Liver (tissue), 9 donors: ENCODE results near the gene PLSCR3. TPM values are rescaled to one million over a fixed set of nuclear protein-coding genes. Genes with fewer than 3 reads are reported as not detected.

Experiments used
- DNase-seq: peaks from one replicate; pipeline ENCODE4 v3.0.0-alpha.2; 2017; ENCODE audit warnings: low spot score
- H3K27ac ChIP-seq, 2 donors: one replicate each; pipeline ENCODE4 v1.7.0; 2013; ENCODE audit warnings: inconsistent platforms in 2 of 2, low read length in 2 of 2, control low read depth in 1 of 2, low read depth in 1 of 2, mild to moderate bottlenecking in 1 of 2
- H3K27me3 ChIP-seq, 4 donors: one replicate each; pipeline versions ENCODE4 v1.6.1 to v1.7.0; 2013; ENCODE audit warnings: low read length in 3 of 4, inconsistent platforms in 1 of 4, mild to moderate bottlenecking in 1 of 4, moderate library complexity in 1 of 4; ENCODE audit not compliant: control insufficient read depth in 4 of 4, insufficient read depth in 4 of 4
- H3K36me3 ChIP-seq, 4 donors: one replicate each; pipeline versions ENCODE4 v1.6.1 to v1.7.0; 2013; ENCODE audit warnings: low read length in 3 of 4, mild to moderate bottlenecking in 3 of 4, low read depth in 1 of 4, moderate library complexity in 1 of 4; ENCODE audit not compliant: control insufficient read depth in 4 of 4, insufficient read depth in 3 of 4
- H3K4me1 ChIP-seq, 4 donors: one replicate each; pipeline versions ENCODE4 v1.6.1 to v1.7.0; 2013; ENCODE audit warnings: low read length in 3 of 4, mild to moderate bottlenecking in 3 of 4, moderate library complexity in 1 of 4; ENCODE audit not compliant: control insufficient read depth in 4 of 4, insufficient read depth in 4 of 4
- H3K4me3 ChIP-seq, 3 donors: one replicate each; pipeline versions ENCODE4 v1.6.1 to v1.7.0; 2013; ENCODE audit warnings: low read length in 3 of 3, control low read depth in 1 of 3, low read depth in 1 of 3, mild to moderate bottlenecking in 1 of 3
- H3K9ac ChIP-seq, 2 donors: one replicate each; pipeline ENCODE4 v1.7.0; 2013; ENCODE audit warnings: low read length in 2 of 2, mild to moderate bottlenecking in 2 of 2, moderate library complexity in 2 of 2, control low read depth in 1 of 2, low read depth in 1 of 2
- H3K9me3 ChIP-seq, 4 donors: one replicate each; pipeline versions ENCODE4 v1.6.1 to v1.7.0; 2013; ENCODE audit warnings: low read length in 3 of 4; ENCODE audit not compliant: control insufficient read depth in 4 of 4
- EGR1 ChIP-seq, 2 donors: IDR thresholded peaks; 2 replicates each; pipeline ENCODE4 v1.6.1; 2016 to 2018; ENCODE audit warnings: antibody characterized with exemption in 2 of 2, low read depth in 2 of 2
- FOXA1 ChIP-seq: IDR thresholded peaks from 2 replicates; pipeline ENCODE4 v1.6.1; 2016; ENCODE audit warnings: antibody characterized with exemption
- FOXA2 ChIP-seq: IDR thresholded peaks from 2 replicates; pipeline ENCODE4 v1.6.1; 2016; ENCODE audit warnings: antibody characterized with exemption
- GABPA ChIP-seq, 2 donors: IDR thresholded peaks in 1 of 2; conservative IDR thresholded peaks in 1 of 2; 2 replicates each; pipeline ENCODE4 v1.6.1; 2016; ENCODE audit warnings: antibody characterized with exemption in 2 of 2, mild to moderate bottlenecking in 1 of 2, moderate library complexity in 1 of 2
- HNF4A ChIP-seq, 2 donors: conservative IDR thresholded peaks; 2 replicates each; pipeline ENCODE4 v1.6.1; 2016; ENCODE audit warnings: antibody characterized with exemption in 2 of 2, mild to moderate bottlenecking in 2 of 2
- HNF4G ChIP-seq: IDR thresholded peaks from 2 replicates; pipeline ENCODE4 v1.6.1; 2016; ENCODE audit warnings: antibody characterized with exemption
- JUND ChIP-seq, 2 donors: IDR thresholded peaks; 2 replicates each; pipeline ENCODE4 v1.6.1; 2016; ENCODE audit warnings: antibody characterized with exemption in 2 of 2
- NR2F2 ChIP-seq: IDR thresholded peaks from 2 replicates; pipeline ENCODE4 v1.6.1; 2016; ENCODE audit warnings: antibody characterized with exemption
- RAD21 ChIP-seq, 2 donors: IDR thresholded peaks; 2 replicates each; pipeline ENCODE4 v1.6.1; 2016; ENCODE audit warnings: antibody characterized with exemption in 2 of 2, mild to moderate bottlenecking in 2 of 2
- RXRA ChIP-seq, 2 donors: IDR thresholded peaks; 2 replicates each; pipeline ENCODE4 v1.6.1; 2017 to 2018; ENCODE audit warnings: antibody characterized with exemption in 2 of 2, mild to moderate bottlenecking in 1 of 2
- SP1 ChIP-seq: IDR thresholded peaks from 2 replicates; pipeline ENCODE4 v1.6.1; 2018; ENCODE audit warnings: antibody characterized with exemption, mild to moderate bottlenecking
- TAF1 ChIP-seq: conservative IDR thresholded peaks from 2 replicates; pipeline ENCODE4 v1.6.1; 2016; ENCODE audit warnings: antibody characterized with exemption, mild to moderate bottlenecking
- YY1 ChIP-seq: IDR thresholded peaks from 2 replicates; pipeline ENCODE4 v1.6.1; 2016; ENCODE audit warnings: antibody characterized with exemption, mild to moderate bottlenecking
- WGBS: extraction: QIAGEN DNeasy Blood & Tissue Kit; methylation state at CpG from one replicate; pipeline ENCODE4 v1.1.7; 2013; 5-methylcytosine and 5-hydroxymethylcytosine counted together
- polyA plus RNA-seq, 2 donors: library from polyadenylated mRNA; stranded (reverse) in 1 of 2; unstranded in 1 of 2; fragments of 200-250 nt in 1 of 2; fragments of >200 nt in 1 of 2; fragmentation: Nextera tagmentation in 1 of 2; extraction: Ambion mirVana in 1 of 2; gene quantifications; one replicate each; pipeline versions ENCODE4 v1.2.1 to v1.2.3, GENCODE V29; 2013 to 2015
- total RNA-seq, 2 donors: library from RNA; depleted of rRNA; stranded (reverse); fragments of >200 nt; gene quantifications; one replicate each; pipeline ENCODE4 v1.2.3, GENCODE V29; 2014
- TF ChIP-seq, protein P1 (sequence below): IDR thresholded peaks from 2 replicates; pipeline ENCODE4 v1.6.1; 2016; ENCODE audit warnings: antibody characterized with exemption, mild to moderate bottlenecking
- TF ChIP-seq, protein P2 (sequence below): IDR thresholded peaks from 2 replicates; pipeline ENCODE4 v1.6.1; 2016; ENCODE audit warnings: antibody characterized with exemption
- TF ChIP-seq, protein P3 (sequence below): fragments of 150-350 bp; IDR thresholded peaks from 2 replicates; pipeline ENCODE4 v1.5.1; 2017; ENCODE audit warnings: improper control_type of control experiment, low read depth, low read length; ENCODE audit not compliant: missing input control
- TF ChIP-seq, protein P4 (sequence below): IDR thresholded peaks from 2 replicates; pipeline ENCODE4 v1.6.1; 2016; ENCODE audit warnings: antibody characterized with exemption
- TF ChIP-seq, protein P5 (sequence below): IDR thresholded peaks from 2 replicates; pipeline ENCODE4 v1.6.1; 2016; ENCODE audit warnings: antibody characterized with exemption
- donor health status: healthy.
- donor health status: healthy.
- donor health status: healthy.
- donor health status: healthy.
- donor health status: healthy.

The PLSCR3 gene
- total and polyA plus RNA-seq, 4 donors, result 2.8 to 10.9 (median 4.1) TPM

DNA sequence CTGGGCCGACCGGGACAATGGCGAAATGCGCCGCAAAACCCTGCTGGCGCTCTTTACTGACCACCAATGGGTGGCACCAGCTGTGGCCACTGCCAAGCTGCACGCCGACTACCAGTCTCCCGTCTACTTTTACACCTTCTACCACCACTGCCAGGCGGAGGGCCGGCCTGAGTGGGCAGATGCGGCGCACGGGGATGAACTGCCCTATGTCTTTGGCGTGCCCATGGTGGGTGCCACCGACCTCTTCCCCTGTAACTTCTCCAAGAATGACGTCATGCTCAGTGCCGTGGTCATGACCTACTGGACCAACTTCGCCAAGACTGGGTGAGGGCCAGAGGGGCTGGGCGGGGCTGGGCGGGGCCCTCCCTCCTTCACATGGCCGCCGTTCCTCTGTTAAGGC, 21.5 kb upstream of the PLSCR3 start (continued):
- TF ChIP-seq, protein P1, sequence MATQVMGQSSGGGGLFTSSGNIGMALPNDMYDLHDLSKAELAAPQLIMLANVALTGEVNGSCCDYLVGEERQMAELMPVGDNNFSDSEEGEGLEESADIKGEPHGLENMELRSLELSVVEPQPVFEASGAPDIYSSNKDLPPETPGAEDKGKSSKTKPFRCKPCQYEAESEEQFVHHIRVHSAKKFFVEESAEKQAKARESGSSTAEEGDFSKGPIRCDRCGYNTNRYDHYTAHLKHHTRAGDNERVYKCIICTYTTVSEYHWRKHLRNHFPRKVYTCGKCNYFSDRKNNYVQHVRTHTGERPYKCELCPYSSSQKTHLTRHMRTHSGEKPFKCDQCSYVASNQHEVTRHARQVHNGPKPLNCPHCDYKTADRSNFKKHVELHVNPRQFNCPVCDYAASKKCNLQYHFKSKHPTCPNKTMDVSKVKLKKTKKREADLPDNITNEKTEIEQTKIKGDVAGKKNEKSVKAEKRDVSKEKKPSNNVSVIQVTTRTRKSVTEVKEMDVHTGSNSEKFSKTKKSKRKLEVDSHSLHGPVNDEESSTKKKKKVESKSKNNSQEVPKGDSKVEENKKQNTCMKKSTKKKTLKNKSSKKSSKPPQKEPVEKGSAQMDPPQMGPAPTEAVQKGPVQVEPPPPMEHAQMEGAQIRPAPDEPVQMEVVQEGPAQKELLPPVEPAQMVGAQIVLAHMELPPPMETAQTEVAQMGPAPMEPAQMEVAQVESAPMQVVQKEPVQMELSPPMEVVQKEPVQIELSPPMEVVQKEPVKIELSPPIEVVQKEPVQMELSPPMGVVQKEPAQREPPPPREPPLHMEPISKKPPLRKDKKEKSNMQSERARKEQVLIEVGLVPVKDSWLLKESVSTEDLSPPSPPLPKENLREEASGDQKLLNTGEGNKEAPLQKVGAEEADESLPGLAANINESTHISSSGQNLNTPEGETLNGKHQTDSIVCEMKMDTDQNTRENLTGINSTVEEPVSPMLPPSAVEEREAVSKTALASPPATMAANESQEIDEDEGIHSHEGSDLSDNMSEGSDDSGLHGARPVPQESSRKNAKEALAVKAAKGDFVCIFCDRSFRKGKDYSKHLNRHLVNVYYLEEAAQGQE, result no peak
- TF ChIP-seq RXRA (IDR thresholded peaks at IDR 0.05) (no peak), EGR1 (IDR thresholded peaks at IDR 0.05; ENCODE audit: low read depth in 2 of 2) (no peak), YY1 (no peak)
- TF ChIP-seq, protein P2, sequence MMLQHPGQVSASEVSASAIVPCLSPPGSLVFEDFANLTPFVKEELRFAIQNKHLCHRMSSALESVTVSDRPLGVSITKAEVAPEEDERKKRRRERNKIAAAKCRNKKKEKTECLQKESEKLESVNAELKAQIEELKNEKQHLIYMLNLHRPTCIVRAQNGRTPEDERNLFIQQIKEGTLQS, result no peak

DNA sequence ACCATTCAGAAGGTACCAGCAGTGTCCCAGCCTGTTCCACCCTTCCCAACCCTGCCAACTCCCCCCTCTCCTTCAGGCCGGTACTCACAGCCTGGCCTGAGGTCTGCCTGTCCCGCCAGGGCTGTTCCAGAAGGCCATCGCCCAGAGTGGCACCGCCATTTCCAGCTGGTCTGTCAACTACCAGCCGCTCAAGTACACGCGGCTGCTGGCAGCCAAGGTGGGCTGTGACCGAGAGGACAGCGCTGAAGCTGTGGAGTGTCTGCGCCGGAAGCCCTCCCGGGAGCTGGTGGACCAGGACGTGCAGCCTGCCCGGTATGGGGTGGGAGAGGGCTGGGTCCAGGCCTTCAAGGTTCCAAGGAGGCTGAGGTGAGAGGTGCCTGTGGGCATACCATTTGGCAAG, 20.5 kb upstream of the PLSCR3 start:
- H3K4me3 ChIP-seq, result no peak overlapping the region
- no peak overlapping the region for H3K9ac ChIP-seq
- H3K9me3 ChIP-seq, result no peaks in the 10 kb centered on the region
- TF ChIP-seq FOXA2 (no peak), SP1 (no peak), JUND (IDR thresholded peaks at IDR 0.05) (no peak), HNF4G (no peak), YY1 (no peak), EGR1 (IDR thresholded peaks at IDR 0.05; ENCODE audit: low read depth in 2 of 2) (no peak), NR2F2 (no peak), RXRA (IDR thresholded peaks at IDR 0.05) (no peak), HNF4A (conservative IDR thresholded peaks at IDR 0.05) (no peak), TAF1 (no peak), FOXA1 (no peak), GABPA (IDR thresholded peaks at IDR 0.05 in 1 of 2, conservative IDR thresholded peaks at IDR 0.05 in 1 of 2) (no peak), RAD21 (IDR thresholded peaks at IDR 0.05) (no peak)
- TF ChIP-seq, protein P3, sequence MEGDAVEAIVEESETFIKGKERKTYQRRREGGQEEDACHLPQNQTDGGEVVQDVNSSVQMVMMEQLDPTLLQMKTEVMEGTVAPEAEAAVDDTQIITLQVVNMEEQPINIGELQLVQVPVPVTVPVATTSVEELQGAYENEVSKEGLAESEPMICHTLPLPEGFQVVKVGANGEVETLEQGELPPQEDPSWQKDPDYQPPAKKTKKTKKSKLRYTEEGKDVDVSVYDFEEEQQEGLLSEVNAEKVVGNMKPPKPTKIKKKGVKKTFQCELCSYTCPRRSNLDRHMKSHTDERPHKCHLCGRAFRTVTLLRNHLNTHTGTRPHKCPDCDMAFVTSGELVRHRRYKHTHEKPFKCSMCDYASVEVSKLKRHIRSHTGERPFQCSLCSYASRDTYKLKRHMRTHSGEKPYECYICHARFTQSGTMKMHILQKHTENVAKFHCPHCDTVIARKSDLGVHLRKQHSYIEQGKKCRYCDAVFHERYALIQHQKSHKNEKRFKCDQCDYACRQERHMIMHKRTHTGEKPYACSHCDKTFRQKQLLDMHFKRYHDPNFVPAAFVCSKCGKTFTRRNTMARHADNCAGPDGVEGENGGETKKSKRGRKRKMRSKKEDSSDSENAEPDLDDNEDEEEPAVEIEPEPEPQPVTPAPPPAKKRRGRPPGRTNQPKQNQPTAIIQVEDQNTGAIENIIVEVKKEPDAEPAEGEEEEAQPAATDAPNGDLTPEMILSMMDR, result no peak
- TF ChIP-seq, protein P2, result no peak
- TF ChIP-seq, protein P4, sequence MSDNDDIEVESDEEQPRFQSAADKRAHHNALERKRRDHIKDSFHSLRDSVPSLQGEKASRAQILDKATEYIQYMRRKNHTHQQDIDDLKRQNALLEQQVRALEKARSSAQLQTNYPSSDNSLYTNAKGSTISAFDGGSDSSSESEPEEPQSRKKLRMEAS, result no peak
- TF ChIP-seq, protein P5, sequence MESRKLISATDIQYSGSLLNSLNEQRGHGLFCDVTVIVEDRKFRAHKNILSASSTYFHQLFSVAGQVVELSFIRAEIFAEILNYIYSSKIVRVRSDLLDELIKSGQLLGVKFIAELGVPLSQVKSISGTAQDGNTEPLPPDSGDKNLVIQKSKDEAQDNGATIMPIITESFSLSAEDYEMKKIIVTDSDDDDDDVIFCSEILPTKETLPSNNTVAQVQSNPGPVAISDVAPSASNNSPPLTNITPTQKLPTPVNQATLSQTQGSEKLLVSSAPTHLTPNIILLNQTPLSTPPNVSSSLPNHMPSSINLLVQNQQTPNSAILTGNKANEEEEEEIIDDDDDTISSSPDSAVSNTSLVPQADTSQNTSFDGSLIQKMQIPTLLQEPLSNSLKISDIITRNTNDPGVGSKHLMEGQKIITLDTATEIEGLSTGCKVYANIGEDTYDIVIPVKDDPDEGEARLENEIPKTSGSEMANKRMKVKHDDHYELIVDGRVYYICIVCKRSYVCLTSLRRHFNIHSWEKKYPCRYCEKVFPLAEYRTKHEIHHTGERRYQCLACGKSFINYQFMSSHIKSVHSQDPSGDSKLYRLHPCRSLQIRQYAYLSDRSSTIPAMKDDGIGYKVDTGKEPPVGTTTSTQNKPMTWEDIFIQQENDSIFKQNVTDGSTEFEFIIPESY, result no peak
- TF ChIP-seq, protein P1, result no peak
- WGBS, result 93% methylated on average over 14 of the region's 14 CpGs
- no peak overlapping the region for H3K27ac ChIP-seq
- H3K4me1 ChIP-seq, result no peaks in the 10 kb centered on the region
- no peak for DNase-seq
- no peaks in the 10 kb centered on the region for H3K27me3 ChIP-seq
- H3K36me3 ChIP-seq, result no peaks in the 10 kb centered on the region
